Cardiac fibroblast (primary cell): Measurements from ENCODE around the gene C14orf132.

ENCODE experiments used
- DNase-seq, 2 donors: peaks; one replicate each; pipeline versions ENCODE4 v3.0.0 to v3.0.0-alpha.2; 2010; ENCODE audit warnings: low read depth in 2 of 2
- H3K4me3 ChIP-seq, 2 donors: replicated peaks in 1 of 2; 1 replicate in 1 of 2; 2 replicates in 1 of 2; pipeline ENCODE4 v1.5.1; 2011; ENCODE audit warnings: low read depth in 2 of 2, low read length in 2 of 2, mild to moderate bottlenecking in 2 of 2, moderate library complexity in 1 of 2
- CTCF ChIP-seq: IDR thresholded peaks from one replicate; pipeline ENCODE4 v1.5.1; 2011; ENCODE audit warnings: low read depth, mild to moderate bottlenecking, low read length, inconsistent platforms

Gene C14orf132

GRCh38 chr14:96082420-96083300, 43.5 kb downstream of the C14orf132 start:
- TF ChIP-seq CTCF: no peak
- no peak for DNase-seq

GRCh38 chr14:96083667-96084320, 44.6 kb downstream of the C14orf132 start:
- DNase-seq: no peak
- no peak overlapping the region for H3K4me3 ChIP-seq
- no peak for TF ChIP-seq CTCF

More at GRCh38 chr14:96082420-96083300, 43.5 kb downstream of the C14orf132 start:
- no peak overlapping the region for H3K4me3 ChIP-seq

- TF ChIP-seq CTCF: no peak
- H3K4me3 ChIP-seq: no peak overlapping the region
- no peak for DNase-seq
These were observed 45.6 kb downstream of the C14orf132 start for GRCh38 chr14:96084796-96085195.

DNA sequence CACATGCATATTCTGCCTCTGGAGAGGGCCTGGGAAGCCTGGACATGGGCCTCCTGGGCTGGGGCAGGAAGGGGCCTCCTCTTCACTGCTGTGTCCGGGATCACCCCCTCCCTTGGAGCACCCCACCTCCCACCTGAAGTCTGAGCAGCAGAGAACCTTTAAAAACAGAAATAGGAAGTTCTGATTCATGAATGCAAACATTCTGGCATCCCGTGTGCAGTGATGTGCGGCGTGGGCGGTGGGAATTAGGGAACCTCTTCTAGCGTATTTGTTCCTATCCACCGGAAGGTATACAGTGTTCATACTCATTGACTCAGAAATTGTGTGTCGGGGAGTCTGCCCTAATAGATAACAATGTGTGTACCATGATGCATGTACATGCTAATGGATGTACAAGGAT, 46.2 kb downstream of the C14orf132 start:
- DNase-seq: peak in 1 of 2 donors; percentile 18
- TF ChIP-seq CTCF: no peak
- H3K4me3 ChIP-seq: no peak overlapping the region

GRCh38 chr14:96086032-96086431, 46.9 kb downstream of the C14orf132 start:
- TF ChIP-seq CTCF: no peak
- peak; percentile 59 to 69 for DNase-seq

GRCh38 chr14:96086574-96087077, 47.5 kb downstream of the C14orf132 start:
- DNase-seq: peak in 1 of 2 donors; percentile 25
- no peak for TF ChIP-seq CTCF
- no peak overlapping the region for H3K4me3 ChIP-seq

More at GRCh38 chr14:96086032-96086431, 46.9 kb downstream of the C14orf132 start:
- H3K4me3 ChIP-seq: no peak overlapping the region
